Ishikawa (cell line): ENCODE data around the gene ANXA8.
"Not testable (repeated sequence)": the region's sequence is repeated elsewhere in the genome, so short reads cannot be mapped to it uniquely, and the experiment has no call there.

Source experiments
- CREB1 ChIP-seq: IDR thresholded peaks from 2 replicates; pipeline ENCODE4 v1.6.1; 2012; ENCODE audit warnings: low read depth
- MAX ChIP-seq: IDR thresholded peaks from 2 replicates; pipeline ENCODE4 v1.6.1; 2012
- TAF1 ChIP-seq: IDR thresholded peaks from 2 replicates; pipeline ENCODE4 v1.6.1; 2012; ENCODE audit warnings: low read depth, mild to moderate bottlenecking

GRCh38 chr10:47461261-47461687 is 22.6 kb downstream of the ANXA8 start:
- TF ChIP-seq CREB1, TAF1, MAX: not testable (repeated sequence)
